K562 treated with DMSO at 1 percent for 12 hours (cell line): ENCODE measurements around the gene RHBDD3. TPM values are rescaled to one million over a fixed set of nuclear protein-coding genes. Genes with fewer than 3 reads are reported as not detected.

Experiments
- total RNA-seq: library from RNA; unstranded; fragments of 300-600 nt; gene quantifications from 2 replicates; pipeline ENCODE4 v1.2.3, GENCODE V29; 2022; ENCODE audit not compliant: insufficient read depth

RHBDD3 gene
- total RNA-seq = 33.9 and 42.8 TPM in 2 replicates

DNA sequence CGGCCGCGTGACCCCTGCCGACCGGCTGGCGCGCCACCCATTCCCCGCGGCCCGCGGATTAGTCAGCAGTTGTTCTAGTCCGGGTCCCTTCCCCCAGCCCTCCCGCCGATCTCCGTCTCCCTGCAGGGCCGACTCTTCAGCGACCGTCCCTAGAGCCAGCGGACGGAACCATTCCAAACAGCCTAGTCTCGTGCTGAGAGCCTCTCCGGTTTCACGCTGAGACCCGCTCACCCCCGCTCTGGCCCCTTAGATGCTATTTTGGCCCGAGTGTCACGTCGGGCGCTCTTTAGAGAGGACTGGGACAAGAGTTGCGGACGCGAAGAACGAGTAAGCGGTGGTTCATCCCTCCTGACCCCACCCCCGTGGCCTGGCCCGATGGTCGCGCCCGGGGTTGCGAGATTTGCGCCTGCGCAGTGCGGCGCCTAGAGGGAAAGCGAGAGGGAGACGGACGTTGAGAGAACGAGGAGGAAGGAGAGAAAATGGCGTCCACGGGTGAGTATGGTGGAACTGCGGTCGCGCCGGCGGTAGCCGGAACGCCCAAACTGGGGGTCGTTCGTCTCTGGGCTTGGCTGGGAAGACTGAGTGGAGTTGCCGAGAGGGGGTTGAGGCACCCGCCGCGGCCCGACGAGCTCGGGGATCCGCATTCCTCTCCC is at the start of gene RHBDD3, which contains the start of gene EWSR1:
Gene RHBDD3, minus strand, starts transcription at position 124 of the 653 bp plus-strand sequence. CDS start 2,355 bp downstream, outside the sequence.
Gene EWSR1, plus strand, starts transcription at position 411 of the 653 bp plus-strand sequence. Its CDS starts 69 bp downstream, at position 480.

DNA sequence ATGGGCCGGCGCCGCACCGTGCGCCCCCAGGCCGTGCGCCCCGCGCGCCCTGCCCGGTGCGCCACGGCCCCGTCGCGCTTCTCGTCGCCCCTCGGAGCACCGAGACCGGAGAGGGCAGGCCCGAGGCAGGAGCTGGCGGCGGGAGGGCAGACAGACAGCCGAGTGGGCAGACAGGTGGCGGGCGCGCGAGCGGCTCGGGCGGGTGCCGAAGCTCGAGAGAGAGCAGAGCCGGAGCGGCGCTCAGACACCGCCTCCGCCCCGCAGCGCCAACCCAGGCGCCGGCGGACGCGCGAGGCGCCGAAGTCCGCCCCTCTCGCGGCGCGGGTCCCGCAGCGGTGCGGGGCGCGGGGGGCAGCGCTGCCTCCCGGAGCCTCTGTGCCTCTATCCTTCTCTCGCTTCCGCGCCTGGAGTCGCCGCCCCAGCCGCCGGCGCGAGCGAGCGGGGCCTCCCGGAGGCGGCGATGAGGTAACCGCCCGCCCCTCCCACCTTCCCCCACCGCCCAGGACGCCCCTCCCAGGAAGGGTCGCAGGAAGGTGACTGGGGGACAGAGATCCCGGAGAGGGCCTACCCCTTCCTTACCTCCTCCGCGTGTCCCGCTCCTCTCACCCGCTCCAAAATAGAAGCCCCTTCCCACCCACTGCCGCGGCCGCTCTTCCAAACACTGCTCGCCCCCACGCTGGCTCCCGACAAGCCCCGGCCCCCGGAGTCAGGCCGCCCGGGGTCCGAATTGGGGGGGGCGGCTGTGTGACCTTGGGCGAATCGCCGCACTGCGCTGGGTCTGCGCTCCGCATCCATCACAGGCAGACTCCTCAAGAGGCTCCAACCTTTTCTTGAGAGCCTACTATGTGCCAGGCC is 47.7 kb upstream of the RHBDD3 start, which contains the start of gene RASL10A:
Gene RASL10A, minus strand, starts transcription at position 412 of the 855 bp plus-strand sequence. CDS start 451 bp downstream, outside the sequence.

GRCh38 chr22:29306175-29306834 is 38.5 kb upstream of the RHBDD3 start, which contains the start of gene GAS2L1:
Gene GAS2L1 (plus strand): TSS chr22:29306650. CDS start chr22:29308106, 1,456 bp downstream.

Other genes with a start within 250 kb of the RHBDD3 start
- gene C22orf31, start 206.2 kb downstream of the RHBDD3 start, total RNA-seq = not detected in 2 replicates
- gene KREMEN1, start 194.9 kb downstream of the RHBDD3 start, total RNA-seq = 8.4 and 19.7 TPM in 2 replicates
- gene EMID1, start 62.1 kb downstream of the RHBDD3 start, total RNA-seq = 59.5 and 67.5 TPM in 2 replicates
- 115 and 178 TPM in 2 replicates for gene EWSR1, start 287 bp upstream of the RHBDD3 start, total RNA-seq
- gene GAS2L1, start 38.7 kb upstream of the RHBDD3 start, total RNA-seq = 16.9 and 19.3 TPM in 2 replicates
- not detected in 2 replicates for gene RASL10A, start 47.7 kb upstream of the RHBDD3 start, total RNA-seq
- gene AP1B1, start 120.6 kb upstream of the RHBDD3 start, total RNA-seq = 48.4 and 67.3 TPM in 2 replicates
- not detected in 2 replicates for gene RFPL1, start 170.6 kb upstream of the RHBDD3 start, total RNA-seq
- gene NEFH, start 212.2 kb upstream of the RHBDD3 start, total RNA-seq = 1.1 and 2.1 TPM in 2 replicates